Amniotic stem cell (primary cell): ENCODE results near the gene DHX9.

Experiments
- DNase-seq: peaks from one replicate; lab custom pipeline; 2025; lab: John Stamatoyannopoulos, UW

The DHX9 gene

DNA sequence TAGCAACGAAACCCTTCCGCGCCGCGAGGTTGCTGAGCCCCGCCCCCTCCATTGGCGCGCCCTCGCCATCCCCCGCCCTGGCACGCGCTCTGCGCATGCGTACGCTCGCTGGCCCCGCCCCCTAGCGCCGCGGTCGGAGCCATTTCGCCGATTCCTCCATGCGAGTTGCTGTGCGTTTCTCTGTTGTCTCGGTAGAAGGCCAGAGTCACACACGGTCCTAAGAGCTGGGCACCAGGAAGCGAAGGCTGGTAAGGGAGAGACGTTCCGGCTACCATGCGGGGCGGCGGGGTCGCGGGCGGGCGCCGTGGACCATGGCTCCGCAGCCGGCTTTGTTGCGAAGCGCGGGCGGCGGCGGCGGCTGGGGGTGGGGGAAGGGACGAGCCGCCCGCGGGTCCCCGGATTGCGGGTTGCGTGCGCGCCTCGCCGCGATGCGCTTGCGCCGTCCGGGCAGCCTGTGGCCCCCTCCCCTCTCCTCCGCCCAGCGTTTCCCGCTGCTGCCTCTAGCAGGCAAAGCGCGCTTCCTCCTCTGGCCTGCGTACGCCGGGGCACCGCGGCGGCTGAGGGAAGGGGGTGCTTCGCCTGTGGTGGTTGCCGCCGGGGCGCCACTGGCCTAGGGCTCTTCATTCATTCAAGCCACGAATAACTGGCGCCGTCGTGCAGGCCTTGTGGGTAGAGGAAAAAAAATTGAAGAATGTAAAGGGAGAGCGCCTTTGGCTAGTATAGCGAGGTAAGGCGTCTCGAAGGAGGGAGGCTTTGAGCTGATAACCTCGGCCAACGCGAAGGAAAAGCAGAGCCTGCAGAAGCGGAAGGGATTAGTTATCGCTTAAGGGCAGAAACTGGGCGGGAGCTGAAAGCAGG is at the start of gene DHX9:
TSS of gene DHX9 (plus strand) at position 139 of the 858 bp plus-strand sequence. CDS start 3,220 bp downstream, outside the sequence.
- peak; percentile 77 for DNase-seq

DNA sequence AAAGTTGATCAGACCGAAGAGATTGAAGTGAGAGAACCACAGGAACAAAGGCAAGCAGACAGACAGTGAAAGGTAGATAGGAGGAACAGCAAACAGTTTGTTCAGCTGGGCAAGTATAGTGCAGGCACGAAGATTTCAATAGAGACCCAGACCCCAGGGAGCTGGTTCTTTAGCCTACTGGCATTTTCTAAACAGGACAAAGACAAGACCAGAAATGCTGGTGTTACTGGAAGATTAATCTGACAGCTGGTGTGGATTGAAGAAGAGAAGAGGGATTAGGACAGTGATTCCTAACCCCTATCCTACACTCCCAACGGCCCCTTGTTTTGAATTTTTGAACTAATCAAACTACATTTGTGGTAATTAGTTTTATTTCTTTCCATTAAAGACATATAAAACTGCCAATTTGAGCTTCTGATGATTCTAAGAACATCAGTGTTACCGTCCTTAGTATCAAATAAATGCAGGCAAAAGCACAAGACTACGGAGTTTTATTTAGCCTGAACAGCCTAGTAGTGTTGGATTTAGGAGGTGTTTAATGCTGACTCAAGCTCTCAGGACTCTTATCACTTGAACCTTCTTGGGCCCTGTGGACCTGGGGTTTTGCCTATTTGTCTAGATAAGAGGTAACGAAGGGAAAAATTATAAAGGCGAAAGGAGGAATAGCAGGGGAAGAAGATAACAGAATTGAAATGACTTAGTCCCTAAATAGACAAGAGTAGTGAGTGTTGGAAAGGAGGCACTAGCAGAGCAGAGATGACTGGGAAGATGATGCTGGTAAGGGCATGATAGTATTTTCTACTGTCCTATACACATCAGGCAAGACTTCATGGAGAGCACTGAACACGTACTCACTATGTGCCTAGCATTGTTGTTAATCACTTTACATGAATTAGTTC is 47.6 kb upstream of the DHX9 start:
- DNase-seq: no peak

DNA sequence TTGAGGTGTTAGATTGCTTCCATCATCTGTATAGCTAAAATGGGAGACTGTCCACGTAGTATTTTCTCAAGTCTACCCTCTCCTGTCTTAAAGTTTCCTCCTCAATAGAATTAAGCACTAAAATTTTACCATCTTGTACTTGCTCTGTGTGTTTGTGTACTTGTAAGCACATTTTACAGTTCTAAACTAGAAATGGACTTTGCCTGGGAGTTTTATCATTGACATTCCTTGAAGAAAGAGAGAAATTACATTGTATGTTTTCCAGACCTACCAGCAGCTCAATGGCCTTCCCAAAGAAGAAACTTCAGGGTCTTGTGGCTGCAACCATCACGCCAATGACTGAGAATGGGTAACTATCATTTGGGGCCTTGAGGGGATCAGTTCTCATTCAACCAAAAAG is 45.1 kb upstream of the DHX9 start:
- no peak for DNase-seq

DNA sequence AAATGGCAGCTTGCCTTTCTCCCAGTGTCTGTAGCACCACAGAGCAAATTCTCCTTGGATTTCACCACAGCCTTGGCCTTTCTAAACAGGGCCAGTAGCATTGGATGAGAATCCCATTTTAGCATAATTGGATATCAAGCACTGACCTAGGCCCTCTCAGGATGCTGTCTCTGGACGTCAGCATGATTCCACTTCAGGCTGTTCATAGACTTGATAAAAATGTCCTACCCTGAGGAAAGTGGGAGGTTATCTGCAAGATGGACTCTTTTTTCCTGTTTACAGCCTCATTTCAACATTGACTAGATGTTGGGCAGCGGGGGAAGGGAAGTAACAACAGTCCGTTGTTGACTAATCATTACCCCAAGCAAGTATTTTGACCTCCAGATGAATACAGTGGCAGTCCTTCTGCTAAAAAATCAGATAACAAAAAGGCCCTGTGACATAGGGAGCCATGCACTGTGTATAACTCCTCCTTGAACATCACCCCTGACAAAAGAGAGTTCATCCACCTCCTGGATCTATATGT is 44.4 kb upstream of the DHX9 start:
- DNase-seq: no peak

DNA sequence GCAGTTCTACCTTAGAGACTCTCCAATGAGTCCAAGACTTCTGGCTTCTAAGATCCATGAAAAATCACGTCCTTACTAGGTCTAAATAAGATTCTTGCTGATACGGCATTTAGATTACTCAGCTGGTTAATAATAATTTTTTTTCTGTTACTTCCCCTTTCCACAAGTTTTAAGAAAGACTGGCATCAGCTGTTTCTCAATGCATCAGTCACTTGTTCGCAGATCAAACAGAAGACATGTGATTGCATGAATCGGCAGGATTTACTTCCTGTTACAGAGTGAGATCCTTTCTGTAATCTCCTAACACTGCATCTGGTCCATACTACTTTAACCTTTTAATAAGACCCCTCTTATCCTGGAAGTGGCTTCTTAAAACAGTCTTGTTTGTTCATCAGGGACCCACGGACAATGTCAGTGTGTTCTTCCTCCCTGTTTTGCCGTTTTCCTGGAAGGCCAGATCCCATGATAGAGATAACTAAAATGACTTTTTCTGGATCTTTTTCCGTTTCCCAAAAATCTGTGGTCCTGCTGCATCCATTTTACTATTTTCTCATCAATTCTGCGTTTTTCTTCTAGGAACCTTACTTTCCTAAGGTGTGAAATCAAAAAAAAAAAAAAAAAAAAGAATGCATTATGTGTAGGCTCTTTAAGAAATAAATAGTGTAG is 43.5 kb upstream of the DHX9 start:
- no peak for DNase-seq

DNA sequence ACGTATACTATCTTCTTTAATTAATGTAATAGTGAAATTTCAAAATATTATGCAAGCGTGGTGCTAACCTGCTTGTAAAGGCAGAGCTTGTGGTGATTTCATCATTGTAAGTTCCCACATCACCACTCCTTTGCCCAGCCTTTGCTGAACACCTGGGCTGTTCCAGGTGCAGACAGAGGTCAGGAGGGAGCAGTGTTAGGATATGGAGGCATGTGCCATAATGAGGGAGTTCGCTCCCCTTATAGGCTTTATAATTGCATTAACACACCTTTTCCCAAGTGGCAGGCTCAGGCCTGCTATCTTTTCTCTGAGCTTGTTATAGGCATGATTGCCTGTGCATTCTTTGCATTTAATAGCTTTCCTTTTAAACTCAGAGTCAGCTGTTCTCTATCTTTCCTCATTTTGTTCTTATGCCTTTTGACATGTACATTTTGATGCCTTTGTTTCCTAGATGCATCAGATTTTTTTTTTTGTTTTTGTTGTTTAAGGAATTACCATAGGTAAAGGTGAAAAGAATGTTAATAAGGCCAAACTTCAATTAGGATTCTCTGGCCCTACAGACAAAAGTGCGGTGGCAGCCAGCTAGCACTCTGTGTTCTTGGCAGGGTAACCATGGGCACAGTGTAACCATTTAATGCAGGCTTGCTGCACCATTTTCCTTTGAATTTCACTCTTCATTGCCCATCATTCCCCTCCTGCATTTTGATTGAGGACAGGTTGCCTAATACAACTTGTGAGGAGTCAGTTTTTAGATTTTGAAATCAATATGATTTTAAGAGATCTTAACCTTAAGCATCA is 36.9 kb upstream of the DHX9 start:
- no peak for DNase-seq

DNA sequence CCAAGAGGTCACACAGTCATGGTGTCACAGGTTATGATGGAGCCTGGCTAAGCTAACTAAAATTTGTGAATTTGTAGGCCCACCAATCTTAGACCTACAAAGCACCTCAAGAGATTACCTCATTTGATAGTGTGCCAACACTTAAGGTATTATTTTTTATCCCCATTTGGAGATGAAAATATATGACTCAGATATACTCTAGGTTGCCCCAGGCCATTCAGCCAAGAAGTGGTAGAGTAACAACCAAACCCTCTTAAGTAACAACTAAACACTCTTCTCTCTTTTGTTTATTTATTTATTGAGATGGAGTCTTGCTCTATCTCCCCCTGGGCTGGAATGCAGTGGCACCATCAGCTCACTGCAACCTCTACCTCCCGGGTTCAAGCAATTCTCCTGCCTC is 35.3 kb upstream of the DHX9 start:
- no peak for DNase-seq

DNA sequence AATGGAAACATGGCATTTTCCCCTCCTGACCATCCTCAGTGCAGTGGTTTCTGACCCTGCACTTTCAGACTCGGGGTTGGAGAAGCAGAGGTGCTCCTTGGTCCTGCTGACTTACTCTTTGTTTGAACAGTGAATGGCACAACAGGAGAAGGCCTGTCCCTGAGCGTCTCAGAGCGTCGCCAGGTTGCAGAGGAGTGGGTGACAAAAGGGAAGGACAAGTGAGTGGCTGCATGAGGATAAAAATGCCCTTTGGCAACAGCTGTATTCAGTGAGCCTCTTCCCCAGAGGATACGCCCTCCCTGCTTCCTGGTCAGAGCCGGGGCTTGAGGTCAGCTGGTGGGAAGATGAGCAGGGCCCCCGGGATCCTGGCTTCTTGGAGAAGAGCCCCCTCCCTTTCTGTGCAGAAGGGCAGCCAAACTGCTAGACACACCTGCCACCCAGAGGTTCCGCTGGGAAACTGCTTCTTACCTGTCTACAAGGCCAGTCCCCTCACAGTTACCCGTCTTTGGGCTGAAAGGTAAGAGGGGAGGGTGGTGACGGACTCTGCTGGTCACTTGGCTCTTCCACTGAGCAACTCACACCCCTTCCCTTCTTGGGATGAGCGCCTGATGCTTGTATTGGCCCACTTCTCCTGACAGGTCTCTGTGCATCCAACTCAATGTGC is 33.0 kb upstream of the DHX9 start:
- no peak for DNase-seq

DNA sequence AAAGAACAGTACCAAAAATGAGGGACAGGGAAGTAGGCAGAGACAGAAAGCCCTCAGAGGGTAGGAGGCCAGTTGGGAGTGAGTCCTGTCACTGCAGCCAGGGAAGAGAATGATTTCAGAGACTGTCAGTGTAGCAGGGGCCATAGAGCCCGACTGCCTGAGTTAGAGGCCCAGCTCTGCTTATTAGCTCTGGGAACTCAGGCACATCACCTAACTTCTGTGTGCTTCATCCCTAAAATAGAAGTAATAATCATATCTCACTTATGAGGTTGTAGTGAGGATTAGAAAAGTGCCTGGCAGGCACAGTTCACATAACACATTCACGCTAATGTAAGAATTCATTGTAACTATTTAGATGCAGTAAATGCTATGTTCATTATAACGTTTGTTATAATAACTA is 31.2 kb upstream of the DHX9 start:
- DNase-seq: no peak

DNA sequence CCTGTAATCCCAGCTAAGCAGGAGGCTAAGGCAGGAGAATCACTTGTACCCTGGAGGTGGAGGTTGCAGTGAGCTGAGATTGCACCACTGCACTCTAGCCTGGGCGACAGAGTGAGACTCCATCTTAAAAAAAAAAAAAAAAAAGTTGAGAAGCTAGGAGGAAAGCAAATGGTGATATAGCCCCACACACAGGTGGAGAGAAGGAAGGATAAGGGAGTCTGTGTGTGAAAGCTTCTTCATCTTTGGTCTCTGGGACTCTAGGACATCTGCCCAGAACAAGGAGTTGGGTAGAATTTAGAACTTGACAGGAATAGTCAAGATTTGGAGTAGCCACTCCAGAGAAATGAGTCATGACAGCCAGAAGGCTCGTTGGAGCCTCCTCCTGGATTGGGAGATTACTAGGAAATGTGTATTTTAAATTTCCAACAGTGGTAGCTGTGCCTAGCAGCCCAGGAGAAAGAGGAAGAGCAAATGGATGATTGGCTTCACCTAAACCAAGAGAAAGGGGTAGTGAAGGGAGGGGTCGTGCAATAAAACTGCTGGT is 29.7 kb upstream of the DHX9 start:
- no peak for DNase-seq

DNA sequence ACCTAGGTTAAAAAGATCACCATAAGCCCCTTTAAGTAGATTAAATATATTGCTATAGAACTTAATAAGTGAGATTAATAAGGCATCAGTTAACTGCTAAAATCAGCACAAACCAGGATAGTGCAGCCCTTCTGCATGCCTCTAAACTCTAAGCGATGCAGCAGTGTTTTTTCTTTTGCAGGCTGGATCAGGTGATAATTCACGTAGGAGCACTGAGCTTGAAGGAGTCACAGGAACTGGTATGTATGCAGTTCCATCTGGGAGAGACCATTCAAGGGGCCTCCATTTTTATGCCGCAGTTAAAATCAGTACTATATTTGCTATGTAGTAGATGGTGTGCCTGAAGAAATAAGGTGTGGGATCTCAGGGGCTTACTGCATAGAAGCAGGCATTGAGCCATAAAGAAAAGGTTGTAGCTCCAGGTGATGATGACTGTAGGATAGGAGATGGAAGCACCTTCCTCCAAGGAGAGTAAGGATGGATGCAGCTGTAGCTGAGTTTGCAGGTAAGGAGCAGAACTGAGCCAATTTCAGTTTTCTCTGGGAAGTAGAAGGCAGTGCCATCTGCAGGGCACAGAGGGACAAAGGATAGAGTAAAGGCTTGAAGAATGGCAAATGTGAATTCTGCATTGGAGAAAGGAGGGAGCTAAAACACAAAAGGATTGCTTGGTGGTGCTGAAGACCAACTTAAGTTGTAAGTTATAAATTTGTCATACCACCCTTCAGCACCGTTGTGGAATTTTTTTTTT is 27.0 kb upstream of the DHX9 start:
- DNase-seq: no peak

DNA sequence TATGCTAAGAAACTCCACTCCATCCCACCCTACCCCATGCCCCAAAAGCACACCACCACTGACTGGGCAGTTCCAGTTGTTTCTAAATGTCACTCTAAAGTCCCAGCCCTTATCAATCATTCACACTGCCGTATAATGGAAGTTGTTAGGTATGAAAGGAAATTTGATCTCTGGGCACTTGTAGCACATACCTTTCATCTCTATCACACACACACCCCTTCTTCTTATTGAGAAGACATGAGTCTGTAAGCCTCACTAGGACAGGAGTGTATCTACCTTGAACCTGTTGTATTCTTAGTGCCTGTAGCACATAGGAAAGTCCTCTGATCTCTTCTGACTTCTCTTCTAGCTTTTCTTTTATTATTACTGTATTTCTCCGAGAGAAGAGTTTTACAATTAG is 22.3 kb upstream of the DHX9 start:
- DNase-seq: no peak

DNA sequence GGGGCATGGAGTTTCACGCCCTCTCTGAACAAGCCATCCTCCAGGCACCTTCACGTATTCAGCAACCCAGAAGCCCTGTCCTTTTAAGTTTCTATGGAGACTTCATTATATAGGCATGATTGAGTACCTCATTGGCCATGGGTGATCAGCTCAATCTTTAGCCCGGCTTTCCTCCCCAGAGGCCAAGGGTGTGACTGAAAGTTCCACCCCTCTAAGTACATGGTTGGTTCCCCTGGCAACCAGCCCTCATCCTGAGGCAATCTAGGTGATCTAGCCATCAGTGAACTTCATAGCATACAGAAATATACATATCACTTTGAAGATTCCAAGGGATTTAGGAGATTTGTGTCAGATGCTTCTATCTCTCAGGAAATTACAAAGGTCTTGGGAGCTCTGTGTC is 21.3 kb upstream of the DHX9 start:
- DNase-seq: no peak

DNA sequence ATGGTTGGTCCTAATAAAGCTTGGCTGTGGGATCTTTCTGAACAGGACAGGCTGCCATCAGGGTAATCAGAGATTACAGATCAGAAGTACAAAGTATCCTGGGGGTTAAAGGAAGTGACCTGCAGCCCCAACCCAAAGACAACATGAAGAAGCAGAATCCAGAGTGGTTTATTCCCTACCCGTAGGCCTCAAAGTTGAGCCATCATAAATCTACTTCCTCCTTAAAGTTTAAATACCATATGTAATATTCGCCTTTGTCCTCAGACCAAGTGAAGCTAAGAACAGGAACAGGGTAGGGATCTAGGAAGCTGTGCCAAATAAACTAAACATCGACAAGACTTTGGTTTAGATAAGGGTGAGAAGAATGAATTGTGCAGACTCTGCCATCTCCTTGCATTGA is 15.9 kb upstream of the DHX9 start:
- no peak for DNase-seq

DNA sequence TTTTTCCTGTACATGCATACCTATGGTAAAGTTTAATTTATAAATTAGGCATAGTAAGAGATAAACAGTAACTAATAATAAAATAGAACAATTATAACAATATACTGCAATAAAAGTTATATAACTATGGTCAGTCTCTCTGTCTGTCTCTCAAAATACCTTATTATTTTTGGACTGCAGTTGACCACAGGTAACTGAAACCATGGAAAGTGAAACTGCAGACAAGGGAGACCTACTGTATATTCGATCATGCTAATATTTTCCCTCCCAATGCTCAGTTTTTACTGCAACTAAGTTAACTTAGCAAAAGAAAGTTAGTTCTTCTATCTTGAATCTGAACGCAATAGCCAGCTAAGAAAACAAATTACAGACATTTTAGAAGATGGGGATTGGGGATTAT is 12.3 kb upstream of the DHX9 start:
- DNase-seq: no peak

DNA sequence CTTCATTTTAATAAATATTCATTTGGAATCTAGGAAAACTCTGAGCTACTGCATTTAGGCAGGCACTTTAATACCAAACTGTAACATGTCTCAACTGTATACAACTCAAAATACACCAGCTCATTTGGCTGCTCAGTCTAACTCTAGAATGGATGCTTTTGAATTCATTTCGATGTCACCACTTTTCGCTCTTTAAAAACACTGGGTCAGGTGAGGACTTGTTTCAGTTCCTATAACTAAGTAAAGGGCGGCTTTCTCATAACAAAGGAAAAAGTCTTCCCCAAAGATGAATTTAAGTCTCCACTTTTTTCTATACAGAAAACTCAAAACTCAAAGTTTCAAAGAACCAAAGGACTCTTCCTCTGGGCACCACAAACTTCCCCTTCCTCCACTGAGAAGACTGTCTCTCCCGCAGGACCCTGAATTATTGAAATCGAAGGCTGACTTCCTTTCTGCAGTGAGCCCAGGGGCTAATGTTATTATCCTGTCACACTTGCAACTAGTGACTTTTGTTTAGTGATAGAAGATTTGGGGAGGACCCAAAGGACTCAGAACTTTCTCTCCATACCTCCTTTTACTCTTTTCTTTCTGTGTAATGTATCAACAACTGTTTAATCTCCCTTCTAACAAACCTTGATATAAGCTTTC is 9.7 kb upstream of the DHX9 start:
- no peak for DNase-seq

DNA sequence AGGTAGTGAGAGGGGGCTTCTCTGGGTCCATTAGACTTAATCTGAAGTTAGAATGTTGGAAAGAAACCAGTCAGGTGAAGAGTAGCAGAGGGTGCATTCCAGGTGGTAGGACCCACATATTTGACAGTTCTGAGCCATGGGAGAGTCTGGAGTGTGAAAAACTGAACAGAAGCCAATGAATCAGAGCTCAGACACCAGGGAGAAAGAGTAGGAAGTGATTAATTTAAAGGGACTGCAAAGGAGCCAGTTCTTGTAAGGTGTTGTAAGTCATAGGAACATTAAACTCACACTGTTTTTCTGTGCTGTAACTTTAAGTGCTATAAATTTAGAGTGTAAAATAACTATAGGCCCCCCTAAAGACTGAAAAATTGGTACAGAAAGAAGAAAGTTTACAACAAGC is 5.9 kb upstream of the DHX9 start:
- DNase-seq: no peak

DNA sequence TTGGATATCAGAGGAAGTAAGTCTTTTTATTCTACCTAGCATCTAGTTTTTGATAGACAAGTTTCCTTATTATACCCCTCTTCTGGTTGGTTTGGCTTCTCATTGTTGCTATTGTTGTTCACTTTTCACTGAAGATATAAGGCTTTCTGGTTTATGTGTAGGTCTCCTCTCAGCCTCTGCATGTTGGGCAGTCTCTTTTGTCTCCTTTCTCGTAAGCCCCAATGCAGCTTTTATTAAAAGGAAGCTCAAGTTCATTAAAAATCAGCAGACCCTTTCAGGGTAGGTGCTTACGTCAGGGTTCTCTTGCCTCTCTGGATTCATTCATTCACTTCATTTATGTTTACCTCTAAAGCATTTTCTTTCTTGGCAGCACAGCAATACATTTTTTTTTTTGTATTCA is 4.8 kb upstream of the DHX9 start:
- no peak for DNase-seq

DNA sequence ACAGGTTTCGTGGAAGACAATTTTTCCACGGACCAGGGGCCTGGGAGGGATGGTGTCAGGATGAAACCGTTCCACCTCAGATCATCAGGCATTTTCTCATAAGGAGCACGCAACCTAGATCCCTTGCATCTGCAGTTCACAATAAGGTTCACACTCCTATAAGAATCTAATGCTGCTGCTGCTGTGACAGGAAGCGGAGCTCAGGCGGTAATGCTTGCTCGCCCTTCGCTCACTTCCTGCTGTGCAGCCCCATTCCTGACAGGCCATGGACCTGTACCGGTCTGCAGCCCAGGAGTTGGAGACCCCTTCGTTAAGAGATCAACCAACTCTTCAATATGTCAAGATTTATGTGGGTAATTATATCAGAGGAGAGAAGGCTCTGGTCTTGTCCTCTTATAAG is 3.3 kb upstream of the DHX9 start:
- DNase-seq: no peak
